SK-N-SH treated with all-trans-retinoic acid at 6 μM for 48 hours (cell line): ENCODE data around the gene C6orf163.

Experiments
- ATAC-seq: fragments of 200-7000 bp; cut with Tn5 transposase; 3 replicates; pipeline ENCODE4 v1.9.1; 2020; ENCODE audit warnings: mild to moderate bottlenecking, moderate library complexity
- ARNTL ChIP-seq: fragments of 450-650 bp; formaldehyde crosslinking; IDR thresholded peaks from 2 replicates; pipeline ENCODE4 v1.5.0; 2020; ENCODE audit warnings: low read depth, mild to moderate bottlenecking, moderate library complexity, borderline replicate concordance
- BACH2 ChIP-seq: fragments of 250-450 bp; sonication (Bioruptor Pico); IDR thresholded peaks from 2 replicates; pipeline ENCODE4 v1.9.0; 2021; ENCODE audit warnings: mild to moderate bottlenecking, borderline replicate concordance
- CREB5 ChIP-seq: fragments of 250-450 bp; sonication (Bioruptor Pico); IDR thresholded peaks from 2 replicates; pipeline ENCODE4 v1.5.1; 2020; ENCODE audit warnings: low read depth, mild to moderate bottlenecking, moderate library complexity
- CSDC2 ChIP-seq: fragments of 250-450 bp; sonication (Bioruptor Pico); IDR thresholded peaks from 2 replicates; pipeline ENCODE4 v1.5.0; 2020; ENCODE audit warnings: mild to moderate bottlenecking, moderate library complexity
- ESRRG ChIP-seq: fragments of 250-450 bp; sonication (Bioruptor Pico); IDR thresholded peaks from 2 replicates; pipeline ENCODE4 v1.6.1; 2021; ENCODE audit warnings: mild to moderate bottlenecking
- GLIS3 ChIP-seq: fragments of 250-450 bp; sonication (Bioruptor Pico); IDR thresholded peaks from 2 replicates; pipeline ENCODE4 v1.5.0; 2020; ENCODE audit warnings: mild to moderate bottlenecking, moderate library complexity
- ISL1 ChIP-seq: fragments of 250-450 bp; sonication (Bioruptor Pico); IDR thresholded peaks from 2 replicates; pipeline ENCODE4 v2.1.2; 2022; ENCODE audit warnings: mild to moderate bottlenecking, moderate library complexity
- OSR1 ChIP-seq: fragments of 250-450 bp; sonication (Bioruptor Pico); IDR thresholded peaks from 2 replicates; pipeline ENCODE4 v1.8.0; 2022; ENCODE audit warnings: moderate library complexity, mild to moderate bottlenecking, inconsistent platforms
- PATZ1 ChIP-seq: fragments of 250-450 bp; sonication (Bioruptor Pico); IDR thresholded peaks from 2 replicates; pipeline ENCODE4 v1.8.0; 2020; ENCODE audit warnings: mild to moderate bottlenecking, moderate library complexity, borderline replicate concordance
- POU6F1 ChIP-seq: fragments of 250-450 bp; sonication (Bioruptor Pico); IDR thresholded peaks from 2 replicates; pipeline ENCODE4 v1.8.0; 2021; ENCODE audit warnings: low read depth, mild to moderate bottlenecking, moderate library complexity, borderline replicate concordance
- PPARA ChIP-seq: fragments of 250-450 bp; sonication (Bioruptor Pico); IDR thresholded peaks from 2 replicates; pipeline ENCODE4 v1.5.0; 2020; ENCODE audit warnings: mild to moderate bottlenecking, borderline replicate concordance
- RARB ChIP-seq: fragments of 250-450 bp; sonication (Bioruptor Pico); IDR thresholded peaks from 2 replicates; pipeline ENCODE4 v1.8.0; 2021; ENCODE audit warnings: mild to moderate bottlenecking, moderate library complexity
- SNAI2 ChIP-seq: fragments of 250-450 bp; sonication (Bioruptor Pico); IDR thresholded peaks from 2 replicates; pipeline ENCODE4 v1.5.0; 2020; ENCODE audit warnings: mild to moderate bottlenecking, moderate library complexity
- TCF4 ChIP-seq: fragments of 250-450 bp; sonication (Bioruptor Pico); IDR thresholded peaks from 2 replicates; pipeline ENCODE4 v1.8.0; 2021; ENCODE audit warnings: mild to moderate bottlenecking, moderate library complexity, borderline replicate concordance
- TOX ChIP-seq: fragments of 250-450 bp; sonication (Bioruptor Pico); IDR thresholded peaks from 2 replicates; pipeline ENCODE4 v1.8.0; 2021; ENCODE audit warnings: mild to moderate bottlenecking, moderate library complexity, borderline replicate concordance
- TSHZ2 ChIP-seq: fragments of 250-450 bp; sonication (Bioruptor Pico); IDR thresholded peaks from 2 replicates; pipeline ENCODE4 v1.5.0; 2020; ENCODE audit warnings: mild to moderate bottlenecking, moderate library complexity
- ZC3H10 ChIP-seq: fragments of 250-450 bp; sonication (Bioruptor Pico); IDR thresholded peaks from 2 replicates; pipeline ENCODE4 v1.5.1; 2021; ENCODE audit warnings: mild to moderate bottlenecking, moderate library complexity
- ZFP3 ChIP-seq: fragments of 250-450 bp; sonication (Bioruptor Pico); IDR thresholded peaks from 2 replicates; pipeline ENCODE4 v1.5.0; 2020; ENCODE audit warnings: mild to moderate bottlenecking, moderate library complexity
- ZFP30 ChIP-seq: fragments of 450-650 bp; formaldehyde crosslinking; IDR thresholded peaks from 2 replicates; pipeline ENCODE4 v1.5.0; 2022; ENCODE audit warnings: mild to moderate bottlenecking, moderate library complexity
- ZNF565 ChIP-seq: fragments of 450-650 bp; formaldehyde crosslinking; conservative IDR thresholded peaks from 2 replicates; pipeline ENCODE4 v1.5.0; 2020; ENCODE audit warnings: low read depth, mild to moderate bottlenecking, moderate library complexity
- ZNF8 ChIP-seq: fragments of 450-650 bp; formaldehyde crosslinking; IDR thresholded peaks from 2 replicates; pipeline ENCODE4 v1.5.0; 2020; ENCODE audit warnings: mild to moderate bottlenecking, moderate library complexity

C6orf163 gene

GRCh38 chr6:87376643-87377042 lies 32.0 kb downstream of the C6orf163 start:
- no peak for ATAC-seq
- TF ChIP-seq TSHZ2 (CRISPR knock-in tag) (no peak), SNAI2 (CRISPR knock-in tag) (no peak), PATZ1 (CRISPR knock-in tag) (no peak), GLIS3 (CRISPR knock-in tag) (no peak), PPARA (no peak), CREB5 (no peak), ISL1 (no peak), TCF4 (CRISPR knock-in tag) (no peak), ESRRG (CRISPR knock-in tag) (no peak)

- ATAC-seq = no peak
Measured at GRCh38 chr6:87378947-87379346, 34.3 kb downstream of the C6orf163 start.

GRCh38 chr6:87382861-87383260 lies 38.2 kb downstream of the C6orf163 start:
- no peak for TF ChIP-seq ZFP30 (CRISPR knock-in tag)
- peak; percentile 49; the same call in 1 of the 2 replicates for TF ChIP-seq TCF4 (CRISPR knock-in tag)
- peak; percentile 54 for TF ChIP-seq ISL1
- TF ChIP-seq ESRRG (CRISPR knock-in tag) = no peak
- no peak for ATAC-seq

More at GRCh38 chr6:87378947-87379346, 34.3 kb downstream of the C6orf163 start:
- TF ChIP-seq ZNF565 (CRISPR knock-in tag) = no peak
- TF ChIP-seq SNAI2 (CRISPR knock-in tag) = no peak
- no peak for TF ChIP-seq GLIS3 (CRISPR knock-in tag)
- TF ChIP-seq RARB (CRISPR knock-in tag) = no peak
- TF ChIP-seq OSR1 (CRISPR knock-in tag) = no peak
- TF ChIP-seq BACH2 = no peak
- TF ChIP-seq ZFP3 (CRISPR knock-in tag) = no peak
- no peak for TF ChIP-seq ISL1
- no peak for TF ChIP-seq ZNF8 (CRISPR knock-in tag)

- ATAC-seq = no peak
- TF ChIP-seq ZNF565 (CRISPR knock-in tag) (no peak), OSR1 (CRISPR knock-in tag) (no peak), PPARA (no peak), ZC3H10 (no peak), POU6F1 (CRISPR knock-in tag) (no peak), ARNTL (CRISPR knock-in tag) (no peak), ZFP30 (CRISPR knock-in tag) (no peak), SNAI2 (CRISPR knock-in tag) (no peak), RARB (CRISPR knock-in tag) (no peak), CREB5 (no peak), ZNF8 (CRISPR knock-in tag) (no peak), CSDC2 (no peak), ESRRG (CRISPR knock-in tag) (no peak), BACH2 (no peak), PATZ1 (CRISPR knock-in tag) (no peak), ZFP3 (CRISPR knock-in tag) (no peak), TOX (CRISPR knock-in tag) (no peak), TSHZ2 (CRISPR knock-in tag) (no peak)
Measured at GRCh38 chr6:87384038-87384437, 39.4 kb downstream of the C6orf163 start.
